GM12878 (cell line): ENCODE measurements around the gene LAMC3.

ENCODE experiments used
- ATF7 ChIP-seq: fragments of 450-650 bp; IDR thresholded peaks from 2 replicates; pipeline ENCODE4 v1.6.1; 2016; ENCODE audit warnings: low read depth, mild to moderate bottlenecking
- ESRRA ChIP-seq: IDR thresholded peaks from 2 replicates; pipeline ENCODE4 v1.6.1; 2012; ENCODE audit warnings: mild to moderate bottlenecking, low read length, improper control_type of control experiment
- MYC ChIP-seq: IDR thresholded peaks from 2 replicates; pipeline ENCODE4 v1.6.1; 2011; ENCODE audit warnings: mild to moderate bottlenecking, low read length, moderate library complexity, inconsistent platforms; ENCODE audit not compliant: insufficient read depth, insufficient replicate concordance, insufficient read length, severe bottlenecking
- STAT1 ChIP-seq: fragments of 450-650 bp; conservative IDR thresholded peaks from 2 replicates; pipeline ENCODE4 v1.6.1; 2014; ENCODE audit warnings: antibody characterized with exemption, mild to moderate bottlenecking
- USF2 ChIP-seq: IDR thresholded peaks from 2 replicates; pipeline ENCODE4 v1.6.1; 2011; ENCODE audit warnings: low read depth, low read length, improper control_type of control experiment, borderline replicate concordance
- ZBTB11 ChIP-seq: fragments of 450-650 bp; formaldehyde crosslinking; IDR thresholded peaks from 2 replicates; pipeline ENCODE4 v1.5.0; 2022; ENCODE audit warnings: mild to moderate bottlenecking, missing genetic modification characterization
- TF ChIP-seq, protein P1 (sequence below), 3 experiments: IDR thresholded peaks in 2 of 3; conservative IDR thresholded peaks in 1 of 3; 2 replicates each; pipeline ENCODE4 v1.5.1; 2011; ENCODE audit warnings: low read depth in 3 of 3, low read length in 3 of 3, mild to moderate bottlenecking in 3 of 3, control low read depth in 2 of 3, moderate library complexity in 2 of 3, inconsistent platforms in 1 of 3, mixed read lengths in 1 of 3; ENCODE audit not compliant: control insufficient read depth in 2 of 3, insufficient read depth in 1 of 3; ENCODE audit errors: extremely low read depth in 1 of 3

DNA sequence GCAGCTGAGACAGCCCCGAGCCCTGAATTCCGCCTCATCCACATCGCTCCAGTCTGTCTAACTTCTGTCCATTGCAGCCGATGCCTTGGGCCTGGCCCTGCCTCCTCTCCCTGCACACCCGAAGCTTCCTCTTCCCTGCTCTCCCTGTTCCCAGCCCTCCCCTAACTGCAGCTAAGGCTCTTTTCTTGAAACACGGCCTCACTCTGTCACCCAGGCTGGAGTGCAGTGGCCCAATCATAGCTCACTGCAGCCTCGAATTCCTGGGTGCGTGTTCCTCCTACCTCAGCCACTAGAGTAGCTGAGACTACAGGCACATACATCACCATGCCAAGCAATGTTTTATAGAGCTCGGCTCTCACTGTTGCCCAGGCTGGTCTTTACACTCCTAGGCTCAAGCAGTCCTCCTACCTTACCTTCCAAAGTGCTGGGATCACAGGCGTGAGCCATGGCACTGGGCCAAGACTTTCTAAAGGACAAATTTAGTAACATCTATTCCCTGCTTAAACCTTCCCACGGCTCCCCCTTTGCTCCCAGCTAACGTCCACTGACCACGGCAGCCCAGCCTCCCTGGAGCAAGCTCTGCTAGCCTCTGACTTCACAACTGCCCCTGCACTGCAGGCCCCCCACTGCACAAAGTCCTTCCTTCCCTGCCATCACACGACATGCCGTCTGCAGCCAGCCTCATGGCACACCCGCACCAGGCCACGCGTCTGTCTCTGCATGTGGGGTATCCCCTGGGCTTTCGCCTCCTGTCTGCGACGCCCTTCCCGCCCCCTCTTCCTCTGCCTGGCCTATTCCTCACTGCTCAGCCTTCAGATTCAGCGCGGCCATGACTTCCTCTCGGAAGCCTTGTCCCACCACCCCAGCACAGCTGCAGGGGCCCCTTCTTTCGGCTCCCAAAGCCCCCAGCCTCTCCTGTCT lies 28.6 kb downstream of the LAMC3 start:
- TF ChIP-seq MYC: no peak
- TF ChIP-seq ATF7: no peak
- TF ChIP-seq ESRRA: no peak
- TF ChIP-seq, protein P1, sequence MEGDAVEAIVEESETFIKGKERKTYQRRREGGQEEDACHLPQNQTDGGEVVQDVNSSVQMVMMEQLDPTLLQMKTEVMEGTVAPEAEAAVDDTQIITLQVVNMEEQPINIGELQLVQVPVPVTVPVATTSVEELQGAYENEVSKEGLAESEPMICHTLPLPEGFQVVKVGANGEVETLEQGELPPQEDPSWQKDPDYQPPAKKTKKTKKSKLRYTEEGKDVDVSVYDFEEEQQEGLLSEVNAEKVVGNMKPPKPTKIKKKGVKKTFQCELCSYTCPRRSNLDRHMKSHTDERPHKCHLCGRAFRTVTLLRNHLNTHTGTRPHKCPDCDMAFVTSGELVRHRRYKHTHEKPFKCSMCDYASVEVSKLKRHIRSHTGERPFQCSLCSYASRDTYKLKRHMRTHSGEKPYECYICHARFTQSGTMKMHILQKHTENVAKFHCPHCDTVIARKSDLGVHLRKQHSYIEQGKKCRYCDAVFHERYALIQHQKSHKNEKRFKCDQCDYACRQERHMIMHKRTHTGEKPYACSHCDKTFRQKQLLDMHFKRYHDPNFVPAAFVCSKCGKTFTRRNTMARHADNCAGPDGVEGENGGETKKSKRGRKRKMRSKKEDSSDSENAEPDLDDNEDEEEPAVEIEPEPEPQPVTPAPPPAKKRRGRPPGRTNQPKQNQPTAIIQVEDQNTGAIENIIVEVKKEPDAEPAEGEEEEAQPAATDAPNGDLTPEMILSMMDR (IDR thresholded peaks at IDR 0.05 in 2 of 3, conservative IDR thresholded peaks at IDR 0.05 in 1 of 3; ENCODE audit: control insufficient read depth in 2 of 3, extremely low read depth in 1 of 3, insufficient read depth in 1 of 3, low read depth in 3 of 3, low read length in 3 of 3): no peak
- no peak for TF ChIP-seq ZBTB11 (CRISPR knock-in tag)
- no peak for TF ChIP-seq USF2
- no peak for TF ChIP-seq STAT1
